NCI-H146 treated with DMSO at 0.1 percent for 48 hours (cell line): ENCODE data around the gene ERAP2.
"Not testable (repeated sequence)": the region's sequence is repeated elsewhere in the genome, so short reads cannot be mapped to it uniquely, and the experiment has no call there.

Experiments used
- DNase-seq: peaks from one replicate; lab custom pipeline; 2025; ENCODE audit not compliant: unreplicated experiment; lab: John Stamatoyannopoulos, UW

ERAP2 gene

DNA sequence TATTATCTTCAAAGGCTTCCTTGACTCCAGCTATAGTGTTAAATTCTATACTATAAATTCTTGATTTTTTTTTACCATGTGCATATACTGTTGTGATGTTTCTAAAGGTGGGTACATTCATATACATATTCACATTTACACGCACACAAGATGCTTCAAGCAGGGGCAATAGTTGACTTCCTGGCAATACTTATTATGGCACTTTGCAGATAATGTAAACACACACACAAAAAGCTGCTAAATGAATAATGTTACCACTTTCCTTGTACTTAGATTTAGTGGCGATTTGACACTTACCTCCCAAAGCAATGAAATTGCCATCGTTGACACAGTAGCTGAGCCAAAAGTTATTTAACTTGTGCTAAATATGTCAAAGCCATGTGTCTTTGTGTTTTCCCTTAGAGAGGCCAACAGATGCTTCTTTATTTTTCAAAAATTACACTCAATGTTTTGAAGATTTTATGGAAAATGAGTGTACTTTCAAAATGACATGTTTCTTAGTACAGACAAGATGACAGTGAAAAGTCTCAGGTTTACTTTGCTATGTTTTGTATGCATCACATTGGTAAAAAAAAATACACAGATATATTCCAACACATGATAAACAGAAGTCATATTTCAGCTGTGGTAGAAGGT lies 12.2 kb upstream of the ERAP2 start:
- no peak for DNase-seq

- DNase-seq = no peak
Observed at GRCh38 chr5:96864922-96865530, 11.3 kb upstream of the ERAP2 start.

- peak; percentile 30 for DNase-seq
Observed at GRCh38 chr5:96868603-96869371, 7.5 kb upstream of the ERAP2 start.

GRCh38 chr5:96869372-96869641 lies 7.0 kb upstream of the ERAP2 start:
- DNase-seq = no peak

- DNase-seq = no peak
Observed at GRCh38 chr5:96870094-96871026, 5.9 kb upstream of the ERAP2 start.

DNA sequence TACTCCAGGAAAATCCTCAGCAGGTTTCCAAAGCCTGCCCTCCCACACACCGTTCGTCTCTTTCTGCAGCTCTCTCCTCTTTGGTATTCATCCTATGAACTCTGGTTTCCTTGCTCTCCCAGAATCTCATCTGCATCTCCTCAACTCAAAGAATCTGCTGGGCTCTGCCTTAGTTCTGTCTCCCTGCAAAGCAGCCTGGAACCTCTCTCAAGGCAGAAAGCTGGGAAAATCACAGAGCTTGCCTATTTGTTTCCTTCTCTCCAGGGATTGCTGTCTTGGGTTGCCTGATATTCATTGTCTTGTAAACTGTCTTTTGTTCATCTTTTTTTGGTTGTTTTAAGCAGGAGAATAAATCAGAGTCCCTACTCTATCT lies 5.3 kb upstream of the ERAP2 start:
- DNase-seq = no peak

DNA sequence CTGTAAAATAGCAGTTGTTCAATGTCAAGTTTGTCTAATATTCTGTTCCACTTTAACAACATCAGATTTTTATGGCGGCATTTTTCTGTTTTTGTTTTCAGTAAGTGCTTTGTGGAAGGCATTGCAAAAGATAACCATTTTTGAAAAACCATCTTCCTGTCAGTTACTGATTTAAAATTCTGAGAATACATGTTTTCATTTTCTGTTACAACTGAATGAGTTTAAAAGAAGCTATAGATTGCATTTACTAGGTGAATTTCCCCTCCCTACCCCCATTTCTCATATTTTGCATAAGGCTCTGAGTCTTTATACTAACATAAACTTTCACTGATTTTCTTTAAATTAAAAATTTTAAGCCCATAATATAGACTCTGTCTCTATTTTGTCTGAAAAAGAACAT lies 4.6 kb upstream of the ERAP2 start:
- DNase-seq = no peak

GRCh38 chr5:96873449-96873848 lies 2.9 kb upstream of the ERAP2 start:
- no peak for DNase-seq

DNA sequence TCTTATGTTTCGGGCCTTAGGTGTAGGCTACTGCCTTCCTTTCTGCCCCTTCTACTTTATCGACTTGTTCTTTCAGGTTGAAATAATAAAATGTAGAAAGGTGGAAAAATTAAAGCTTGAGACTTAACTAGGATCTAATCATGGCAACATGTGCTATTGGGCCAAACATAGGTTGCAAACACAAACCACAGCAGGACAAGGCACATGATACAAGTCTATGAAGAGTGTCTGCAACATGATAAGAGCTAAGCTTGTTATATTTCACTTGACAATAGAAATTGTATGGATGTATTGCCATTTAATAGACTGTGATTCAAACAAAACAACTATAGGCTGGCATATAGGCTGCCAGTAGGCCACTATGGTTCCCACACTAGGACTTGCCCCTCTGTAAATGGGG lies 1.7 kb upstream of the ERAP2 start:
- no peak for DNase-seq

GRCh38 chr5:96875791-96876291 lies 459 bp upstream of the ERAP2 start:
- no peak for DNase-seq

- not testable (repeated sequence) for DNase-seq
Observed at GRCh38 chr5:96876977-96877469, 723 bp downstream of the ERAP2 start.

- DNase-seq = no peak
Observed at GRCh38 chr5:96879665-96880064, 3.4 kb downstream of the ERAP2 start.

DNA sequence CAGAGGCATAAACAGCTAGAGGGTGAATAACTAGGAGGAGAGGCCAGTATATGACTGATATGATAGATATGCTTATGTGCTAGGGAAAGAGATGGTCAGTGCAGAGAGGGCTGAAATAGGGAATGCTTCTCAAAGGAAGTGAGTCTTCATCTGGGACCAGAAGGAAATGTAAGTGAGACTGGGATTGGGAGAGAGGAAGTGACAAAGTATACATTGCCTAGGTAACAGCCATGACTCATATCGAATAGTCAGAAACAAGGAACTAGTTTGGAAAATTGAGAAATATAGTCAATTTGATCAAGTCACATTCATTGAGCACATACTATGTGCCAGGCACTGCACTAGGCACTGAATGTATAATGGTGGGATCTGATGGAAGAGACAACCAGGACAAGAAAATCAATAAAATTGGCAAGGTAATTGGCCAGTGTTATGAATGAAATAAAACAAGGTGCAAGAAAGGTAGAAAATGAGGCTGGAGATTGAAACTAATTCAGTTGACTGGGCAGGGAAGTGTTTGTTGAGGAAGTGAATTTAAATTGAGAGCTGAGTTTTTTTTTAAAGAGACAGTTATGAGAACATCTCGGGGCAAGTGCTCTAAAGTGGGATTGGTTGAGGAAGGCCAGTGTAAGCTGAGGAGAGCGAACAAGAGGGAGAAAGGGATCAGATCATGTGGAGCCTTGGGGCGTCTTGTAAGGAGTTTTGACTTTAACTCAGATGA lies 4.3 kb downstream of the ERAP2 start:
- no peak for DNase-seq

DNA sequence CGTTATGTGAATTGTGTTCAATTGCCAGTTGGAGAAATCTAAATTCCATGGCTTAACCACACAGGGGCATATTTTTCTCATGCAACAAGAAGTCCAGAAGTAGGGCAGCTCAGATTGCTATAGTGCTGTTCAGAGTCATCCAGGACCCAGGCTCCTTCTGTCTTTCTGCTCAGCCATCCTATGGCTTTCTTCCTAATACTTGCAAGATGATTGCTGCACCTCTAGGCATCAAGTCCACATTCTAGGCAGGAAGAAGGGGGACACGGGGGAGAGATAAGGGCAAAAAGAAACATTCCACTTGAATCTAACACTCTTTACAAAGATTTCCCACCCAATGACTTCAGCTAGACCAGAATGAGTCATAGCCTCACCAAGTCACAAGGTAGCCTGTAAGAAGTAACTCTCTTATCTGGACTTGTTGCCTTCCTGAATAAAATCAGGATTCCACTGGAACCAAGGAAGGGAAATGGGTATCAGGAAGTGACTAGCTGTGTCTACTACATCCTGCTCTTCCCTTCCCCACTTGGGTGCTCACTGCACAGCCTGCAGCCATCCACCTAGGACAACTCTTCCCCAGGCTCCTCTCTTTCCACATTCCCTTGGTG lies 5.3 kb downstream of the ERAP2 start:
- DNase-seq = no peak

- DNase-seq = no peak
Observed at GRCh38 chr5:96883871-96884270, 7.6 kb downstream of the ERAP2 start.

DNA sequence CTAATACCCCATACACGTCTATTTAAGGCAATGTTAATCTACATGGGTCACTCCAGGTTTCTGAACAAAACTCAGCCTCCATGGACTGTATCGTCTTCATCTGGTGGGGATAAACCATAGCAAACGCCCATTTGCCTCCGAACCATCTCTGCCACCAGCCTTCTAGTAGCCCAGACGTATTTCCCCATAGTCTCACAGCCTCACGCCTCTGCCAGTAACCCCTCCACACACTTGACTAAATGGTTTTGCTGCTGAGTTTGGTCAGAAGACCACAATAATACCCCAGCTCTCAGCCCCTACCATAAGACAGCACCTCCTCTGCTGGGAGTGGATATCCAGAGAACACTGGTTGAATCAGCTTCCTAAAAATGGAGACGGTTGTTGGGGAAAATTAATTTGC lies 8.7 kb downstream of the ERAP2 start:
- no peak for DNase-seq

DNA sequence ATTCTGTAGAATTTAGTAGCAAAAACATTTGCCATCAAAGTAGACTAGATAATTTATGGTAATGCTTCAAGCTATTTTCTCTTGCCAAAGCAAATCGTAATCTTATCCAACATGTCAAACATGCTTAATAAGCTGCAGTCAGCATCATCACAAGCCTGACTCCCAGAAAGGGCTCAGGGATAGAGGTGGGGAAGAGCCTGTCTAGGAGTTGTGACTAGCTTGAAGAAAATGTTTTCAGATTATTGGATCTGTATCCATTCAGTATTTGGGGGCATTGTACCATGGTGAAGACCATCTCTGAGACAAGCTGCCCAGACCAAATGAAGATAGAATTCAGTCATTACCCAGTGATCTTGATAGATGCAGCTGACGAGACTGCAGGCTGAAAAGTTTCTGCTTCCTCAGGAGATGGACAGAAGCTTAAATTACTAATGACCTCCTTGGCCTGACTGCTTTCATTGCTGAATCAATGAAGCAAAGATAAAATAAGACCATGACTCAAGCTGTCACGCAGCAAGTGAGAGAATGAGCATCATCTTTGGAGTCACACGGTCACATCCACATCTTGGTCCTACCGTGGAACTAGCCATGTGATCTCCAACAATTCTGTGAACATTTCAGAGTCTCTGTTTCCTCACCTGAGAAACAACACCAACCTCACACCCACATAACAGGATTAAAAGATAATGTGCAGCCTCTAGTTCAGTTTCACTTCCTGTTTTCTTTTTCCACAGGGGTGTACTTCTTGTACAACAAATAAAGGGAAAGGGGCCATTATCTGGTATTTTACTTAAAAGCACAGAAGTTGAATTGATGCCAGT lies 9.4 kb downstream of the ERAP2 start:
- no peak for DNase-seq

DNA sequence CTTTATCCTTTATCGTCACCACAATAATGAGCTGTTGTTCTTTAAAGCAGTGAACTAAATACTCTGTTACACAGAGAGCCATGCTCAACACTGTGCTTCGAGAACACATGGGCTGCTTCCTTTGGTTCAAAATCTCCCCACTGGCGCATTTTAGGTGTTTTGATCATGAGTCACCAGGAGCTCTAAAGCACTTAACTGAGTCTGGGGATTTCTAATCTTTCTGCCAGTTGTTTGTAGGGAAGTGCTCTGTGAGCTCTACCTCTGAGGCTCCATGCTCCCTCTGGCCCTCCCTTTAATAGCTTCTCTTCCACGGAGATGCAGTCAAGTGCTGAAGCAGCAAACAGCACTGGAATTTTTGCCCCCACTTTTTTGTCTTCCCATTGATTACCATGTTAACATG lies 17.0 kb downstream of the ERAP2 start:
- DNase-seq = no peak

GRCh38 chr5:96896276-96896675 lies 20.0 kb downstream of the ERAP2 start:
- no peak for DNase-seq
